ENCODE measurements around the gene CACNB2. TPM values are rescaled to one million over a fixed set of nuclear protein-coding genes. Genes with fewer than 3 reads are reported as not detected.
"Not testable (repeated sequence)": the region's sequence is repeated elsewhere in the genome, so short reads cannot be mapped to it uniquely, and the experiment has no call there.

CACNB2 gene
- total RNA-seq, 2 donors from 2014 or later, result 16.8 to 21.6 TPM

DNA sequence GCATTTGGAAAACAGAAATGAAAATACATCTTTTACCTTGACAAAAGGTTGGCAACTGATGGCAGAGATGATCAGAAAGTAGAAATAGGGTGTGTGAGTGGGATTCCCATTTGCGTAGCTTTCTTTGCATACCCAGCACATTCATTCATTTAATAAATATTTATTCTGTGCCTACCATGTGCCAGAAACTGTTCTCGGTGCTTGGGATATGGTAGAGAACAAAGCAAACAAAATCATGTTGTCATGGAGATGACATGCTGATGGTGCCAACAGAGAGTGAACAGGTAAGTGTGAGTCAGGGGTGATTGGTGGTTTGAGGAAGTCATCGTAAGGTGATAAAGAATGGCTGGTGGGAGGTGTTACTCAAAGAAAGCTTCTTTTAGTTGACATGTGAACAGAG is 45.4 kb downstream of the CACNB2 start:
- no peak for DNase-seq (ENCODE audit: low spot score)
- intact Hi-C loops (cut with DNase I), result no loop called here

DNA sequence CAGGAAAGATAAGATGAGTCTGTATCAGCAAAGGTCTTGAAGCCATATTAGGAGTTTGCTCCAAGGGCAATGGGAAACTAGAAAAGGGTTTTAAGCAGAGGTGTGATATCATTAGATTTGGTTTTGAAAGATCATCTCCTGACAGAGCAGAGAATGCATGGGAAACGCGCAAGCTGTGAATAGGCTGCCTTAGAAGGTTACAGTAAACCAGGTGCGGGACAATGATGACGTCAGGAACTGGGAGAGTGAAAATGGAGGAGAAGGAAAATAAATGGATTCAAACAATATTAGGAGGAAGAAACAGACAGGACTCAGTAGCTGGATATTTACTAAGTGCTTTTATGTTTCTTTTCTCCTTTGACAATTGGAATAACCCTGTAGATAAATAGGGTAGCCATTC is 50.6 kb downstream of the CACNB2 start:
- intact Hi-C loops (cut with DNase I), result loop anchor here in 1 of 2 donors (10.0 kb wide), 1 partner anchor 46 kb away; the partner anchor contains the start of gene CACNB2
- DNase-seq (ENCODE audit: low spot score), result no peak

DNA sequence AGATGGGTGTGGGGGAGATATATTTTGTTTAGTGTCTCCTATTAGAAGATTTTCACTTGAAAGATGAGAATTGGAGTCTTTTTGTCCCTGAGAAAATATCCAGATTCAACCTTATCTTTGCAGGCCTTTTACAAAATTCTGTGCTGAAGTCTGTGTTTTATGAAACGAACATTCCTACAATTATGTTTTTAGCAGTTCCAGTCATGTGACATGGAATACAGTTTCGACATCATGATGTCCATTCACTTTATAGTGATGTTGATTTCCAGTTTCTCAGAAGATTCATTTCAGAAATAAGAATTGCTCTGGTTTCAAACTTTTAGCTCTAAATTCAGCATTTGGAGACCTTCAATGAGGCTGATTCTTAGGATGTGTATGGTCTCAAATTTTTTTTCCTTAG is 54.4 kb downstream of the CACNB2 start:
- intact Hi-C loops (cut with DNase I), result loop anchor here in 1 of 2 donors (10.0 kb wide), 1 partner anchor 50 kb away; the partner anchor contains the start of gene CACNB2

DNA sequence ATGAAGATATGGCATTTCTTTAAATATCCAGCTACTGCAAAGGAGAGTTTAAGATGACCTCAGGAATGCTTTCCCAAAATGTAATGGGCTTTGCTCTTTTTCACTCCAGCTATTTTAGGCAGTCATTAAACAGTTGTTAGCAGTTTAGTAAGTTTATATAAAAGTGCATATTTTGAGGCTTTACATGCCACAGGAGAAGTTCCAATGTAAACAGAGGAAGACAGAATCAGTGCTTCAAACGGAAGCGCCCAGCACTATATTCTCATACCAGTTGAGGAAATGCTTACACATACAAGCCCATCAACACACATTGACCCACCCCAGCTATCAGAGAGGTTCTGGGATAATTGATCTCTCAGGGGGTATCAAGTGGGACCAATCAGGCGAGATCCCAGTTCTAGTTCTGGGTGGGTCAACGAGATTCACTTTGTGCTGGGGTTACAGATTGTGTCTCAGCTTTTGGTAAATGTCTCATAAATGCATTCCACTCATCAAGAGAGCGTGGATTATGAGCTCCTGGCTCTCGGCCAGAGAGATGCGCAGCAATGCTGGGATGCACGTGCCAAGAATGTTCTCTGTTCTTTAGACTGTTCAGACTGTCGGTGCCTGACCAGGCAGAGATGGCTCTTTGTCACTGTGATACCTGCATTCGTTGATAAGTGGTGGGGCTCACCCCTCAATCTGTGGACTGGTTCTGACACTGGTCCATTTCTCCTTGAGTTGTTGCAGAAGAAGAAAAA is 55.0 kb downstream of the CACNB2 start:
- intact Hi-C loops (cut with DNase I), result loop anchor here in 1 of 2 donors (10.0 kb wide), 1 partner anchor 50 kb away; the partner anchor contains the start of gene CACNB2
- no peak for DNase-seq (ENCODE audit: low spot score)

More for the DNA sequence above, 54.4 kb downstream of the CACNB2 start:
- DNase-seq (ENCODE audit: low spot score), result no peak

DNA sequence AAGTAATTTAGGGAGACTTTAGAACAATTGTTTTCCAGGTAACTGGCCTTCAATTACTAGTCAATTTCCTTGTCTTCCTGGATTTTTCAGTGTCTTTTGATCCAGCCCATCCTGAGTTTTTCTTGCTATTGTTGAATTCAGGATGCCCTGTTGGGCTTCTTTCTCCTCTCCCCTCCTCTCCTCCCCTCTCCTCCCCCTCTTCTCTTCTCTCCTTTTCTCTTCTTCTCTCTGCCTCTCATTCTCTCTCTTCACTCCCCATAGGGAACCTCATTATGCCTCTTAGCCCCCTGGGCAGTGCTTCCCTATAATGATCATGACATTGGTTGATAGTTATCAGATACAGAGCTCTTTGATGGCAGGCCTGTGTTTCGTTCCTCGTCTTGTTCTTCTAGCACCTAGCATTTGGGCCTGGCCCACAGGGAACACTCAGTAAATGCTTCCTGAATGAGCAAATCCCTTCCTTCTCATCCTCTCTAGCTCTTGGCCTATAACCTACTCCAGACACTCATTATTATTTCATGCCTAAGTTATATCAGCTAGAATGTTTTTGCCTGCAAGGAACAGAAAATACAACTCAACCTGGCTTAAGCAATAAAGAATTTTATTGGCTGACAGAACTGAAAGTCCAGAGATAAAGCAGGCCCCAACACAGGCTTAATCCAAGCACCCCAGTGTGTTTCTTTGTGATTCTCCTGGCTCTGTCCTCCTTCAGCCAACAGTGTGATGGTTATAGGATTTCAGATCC is 56.8 kb downstream of the CACNB2 start:
- intact Hi-C loops (cut with DNase I), result loop anchor here in 1 of 2 donors (10.0 kb wide), 1 partner anchor 52 kb away; the partner anchor contains the start of gene CACNB2
- DNase-seq (ENCODE audit: low spot score), result no peak

DNA sequence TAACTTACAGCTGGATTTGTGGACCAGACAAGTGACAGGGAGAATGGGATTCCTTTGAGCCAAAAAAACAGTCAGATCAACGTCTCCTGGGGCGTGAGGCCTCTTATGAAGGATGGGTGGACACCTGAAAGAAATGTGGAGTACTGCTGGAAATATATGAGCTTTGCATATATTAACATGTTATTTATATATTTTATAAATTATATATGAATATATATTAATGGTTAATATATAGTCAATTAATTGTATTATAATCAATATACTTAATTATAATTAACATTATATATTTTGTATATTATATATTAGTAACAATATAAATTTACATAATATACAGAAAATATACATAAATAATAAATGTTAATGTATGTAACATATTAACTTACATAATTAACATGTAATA is 57.5 kb downstream of the CACNB2 start:
- DNase-seq (ENCODE audit: low spot score), result no peak
- intact Hi-C loops (cut with DNase I), result loop anchor here in 1 of 2 donors (10.0 kb wide), 1 partner anchor 53 kb away; the partner anchor contains the start of gene CACNB2

DNA sequence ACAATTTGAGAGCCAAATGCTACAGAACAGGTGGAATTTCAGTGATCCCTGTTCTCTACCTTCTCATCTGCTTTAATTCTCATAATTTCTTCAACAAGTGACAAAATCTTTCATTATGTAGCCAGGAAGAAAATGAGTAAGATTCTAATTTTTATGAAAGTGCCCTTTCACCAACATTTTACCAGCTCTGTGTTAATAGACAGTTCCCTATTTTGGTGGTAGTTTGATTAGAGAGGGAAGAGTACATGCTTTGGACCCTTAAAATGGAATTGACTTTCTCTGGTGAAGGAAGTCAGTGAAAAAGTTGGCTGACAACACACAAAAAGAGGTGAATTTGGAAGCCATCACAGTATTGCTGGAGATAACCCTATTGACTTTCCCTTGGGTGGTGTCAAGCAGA is 61.7 kb downstream of the CACNB2 start:
- no peak for DNase-seq (ENCODE audit: low spot score)
- intact Hi-C loops (cut with DNase I), result no loop called here

DNA sequence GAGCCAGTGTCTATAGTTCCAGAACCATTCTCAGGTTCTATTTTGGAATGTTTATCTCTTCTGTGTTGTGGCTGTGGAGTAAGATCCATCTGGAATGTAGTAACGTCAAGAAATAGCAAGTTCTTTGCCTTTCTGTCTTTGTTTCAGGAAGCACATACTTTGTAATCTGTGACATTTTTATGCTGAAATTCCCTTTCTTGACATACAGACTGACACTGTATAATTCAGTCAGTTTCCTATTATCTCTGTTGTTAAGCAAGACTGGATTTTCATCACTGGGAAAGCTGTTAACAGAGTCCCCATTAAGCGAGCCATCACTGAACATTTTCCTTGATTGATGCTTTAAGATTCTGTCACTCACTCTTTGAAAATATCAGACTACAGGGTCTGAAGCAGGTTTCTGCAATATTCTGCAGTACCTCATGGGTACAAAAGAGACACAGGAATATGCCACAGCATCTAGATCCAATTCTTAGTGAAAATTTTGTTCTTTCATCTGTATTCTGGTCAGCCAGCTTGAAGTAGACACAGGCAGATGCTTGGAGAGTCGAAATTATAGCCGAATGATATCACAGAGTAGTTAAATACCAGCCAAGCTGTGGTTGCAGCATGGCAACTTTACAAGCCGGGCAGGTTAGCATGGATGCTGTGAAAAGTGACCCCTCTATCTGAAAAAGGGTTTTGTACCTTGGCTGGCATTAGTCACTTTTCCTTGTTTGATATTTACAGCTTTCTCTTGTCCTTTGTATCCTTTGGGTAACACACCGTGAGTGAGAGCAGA is 62.6 kb downstream of the CACNB2 start:
- DNase-seq (ENCODE audit: low spot score), result no peak
- intact Hi-C loops (cut with DNase I), result no loop called here

DNA sequence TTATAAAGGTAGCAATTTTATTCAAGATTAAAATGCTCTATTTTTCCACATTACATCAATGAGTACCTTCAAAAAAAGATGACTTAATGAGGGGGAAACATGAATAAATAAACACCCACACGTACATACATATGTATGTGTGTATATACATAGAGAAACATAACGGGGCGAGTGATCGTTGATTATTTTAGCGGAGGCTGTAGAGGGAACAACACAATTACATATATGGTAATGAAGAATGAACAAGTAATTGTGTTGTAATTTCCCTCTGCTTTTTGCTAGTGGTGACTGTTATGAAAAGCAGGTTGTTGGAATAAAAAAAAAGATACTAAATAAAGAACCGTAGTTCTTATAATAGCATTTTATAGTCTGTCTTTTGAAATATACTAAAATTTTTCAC is 63.2 kb downstream of the CACNB2 start:
- intact Hi-C loops (cut with DNase I), result no loop called here
- DNase-seq (ENCODE audit: low spot score), result no peak

DNA sequence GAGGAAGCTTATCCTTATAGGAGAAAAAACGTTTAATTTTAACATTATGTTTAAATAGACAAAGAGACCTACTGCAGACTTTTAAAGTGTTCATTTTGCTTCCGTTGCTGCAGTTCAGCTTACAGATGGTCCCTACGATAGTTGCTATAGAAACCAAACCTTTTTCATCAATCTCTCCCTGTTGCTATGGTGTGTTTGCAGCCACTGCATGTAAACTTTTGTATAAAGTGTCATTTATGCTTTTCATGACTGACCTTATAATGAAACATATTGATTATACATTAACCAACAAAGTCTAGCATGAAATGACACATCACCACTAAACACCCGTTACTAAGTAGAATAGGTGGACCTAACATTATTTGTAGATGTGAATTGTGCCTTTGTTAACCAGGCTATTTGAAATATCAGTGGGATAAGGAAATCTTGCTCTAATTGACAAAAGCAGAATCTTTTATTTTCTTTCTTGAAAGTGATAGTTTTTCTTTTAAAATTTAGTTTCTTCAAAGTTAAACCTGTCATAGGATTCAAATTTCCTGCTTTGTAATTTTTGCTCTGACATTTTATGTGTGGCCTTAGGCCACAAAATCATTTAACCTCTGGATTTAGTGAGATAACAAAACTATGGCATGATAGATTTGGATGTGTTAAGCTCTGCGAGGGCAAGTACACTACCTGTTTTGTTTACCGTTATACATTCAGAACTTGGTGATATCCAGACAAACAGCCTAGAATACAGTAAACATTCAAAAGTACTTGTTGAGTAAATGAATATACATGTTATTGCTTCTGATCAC is 64.0 kb downstream of the CACNB2 start:
- intact Hi-C loops (cut with DNase I), result no loop called here
- DNase-seq (ENCODE audit: low spot score), result no peak

DNA sequence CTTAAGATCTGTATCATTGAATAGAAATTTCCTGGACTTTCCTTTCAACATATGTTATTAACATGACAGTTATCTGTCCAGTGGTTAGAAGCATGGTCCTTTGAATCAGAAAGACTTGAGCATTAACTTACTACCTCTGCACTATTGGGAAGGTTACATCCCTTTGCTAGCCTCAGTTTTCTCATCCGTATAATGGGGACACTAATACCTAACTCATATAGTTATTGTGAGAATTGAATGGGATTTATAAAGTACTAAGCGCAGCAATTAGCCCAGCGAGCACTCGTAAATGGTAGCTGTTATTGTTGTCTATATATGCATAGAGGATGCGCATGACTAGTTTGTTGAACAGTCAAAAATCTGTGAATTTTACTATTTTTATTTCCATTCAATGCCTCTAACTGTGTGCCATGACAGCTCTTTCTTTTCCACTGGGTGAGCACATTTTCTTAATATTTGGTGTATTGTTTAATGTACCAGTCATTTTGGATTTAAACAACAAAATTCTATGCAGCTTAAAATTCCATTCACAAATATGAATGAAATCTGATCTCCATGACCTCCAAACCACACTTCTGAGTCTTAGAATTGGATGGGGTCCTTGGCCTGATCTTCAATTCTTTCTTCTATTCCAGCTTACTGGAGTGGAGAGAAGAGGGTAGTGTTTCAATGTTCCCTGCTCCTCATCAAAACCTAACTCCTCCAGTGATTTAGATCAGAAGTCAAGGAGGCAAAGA is 65.0 kb downstream of the CACNB2 start:
- intact Hi-C loops (cut with DNase I), result no loop called here
- DNase-seq (ENCODE audit: low spot score), result no peak

DNA sequence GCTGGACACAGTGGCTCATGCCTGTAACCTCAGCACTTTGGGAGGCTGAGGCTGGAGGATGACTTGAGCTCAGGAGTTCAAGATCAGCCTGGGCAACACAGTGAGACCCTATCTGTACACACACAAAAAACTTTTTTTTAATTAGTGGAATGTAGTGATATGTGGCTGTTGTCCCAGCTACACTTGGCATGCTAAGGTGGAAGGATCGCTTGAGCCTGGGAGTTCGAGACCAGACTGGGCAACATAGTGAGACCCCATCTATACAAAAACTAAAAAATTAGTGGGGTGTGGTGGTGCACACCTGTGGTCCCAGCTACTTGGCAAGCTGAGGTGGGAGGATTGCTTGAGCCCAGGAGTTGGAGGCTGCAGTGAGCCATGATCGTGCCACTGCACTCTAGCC is 68.0 kb downstream of the CACNB2 start:
- DNase-seq (ENCODE audit: low spot score); intact Hi-C loops (cut with DNase I): not testable (repeated sequence)

DNA sequence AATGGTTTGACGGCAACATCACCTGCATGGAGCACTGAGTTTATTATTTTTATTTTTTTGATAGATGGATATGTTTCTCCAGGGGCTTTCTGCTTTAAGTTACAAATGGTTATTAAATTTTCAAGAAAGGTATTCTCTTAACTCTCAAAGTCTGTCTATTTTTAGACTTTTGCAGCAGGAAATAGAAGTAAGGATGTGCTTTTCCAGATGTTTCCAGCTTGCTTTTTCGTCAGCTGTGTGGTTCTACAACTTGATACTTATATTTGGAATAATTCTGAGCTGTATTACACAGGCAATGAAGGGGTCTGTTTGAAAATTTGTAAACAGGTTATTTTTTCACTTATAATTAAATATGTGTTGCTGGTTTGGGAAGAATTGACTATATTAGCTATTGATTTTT is 69.0 kb downstream of the CACNB2 start:
- intact Hi-C loops (cut with DNase I), result no loop called here
- DNase-seq (ENCODE audit: low spot score), result no peak

DNA sequence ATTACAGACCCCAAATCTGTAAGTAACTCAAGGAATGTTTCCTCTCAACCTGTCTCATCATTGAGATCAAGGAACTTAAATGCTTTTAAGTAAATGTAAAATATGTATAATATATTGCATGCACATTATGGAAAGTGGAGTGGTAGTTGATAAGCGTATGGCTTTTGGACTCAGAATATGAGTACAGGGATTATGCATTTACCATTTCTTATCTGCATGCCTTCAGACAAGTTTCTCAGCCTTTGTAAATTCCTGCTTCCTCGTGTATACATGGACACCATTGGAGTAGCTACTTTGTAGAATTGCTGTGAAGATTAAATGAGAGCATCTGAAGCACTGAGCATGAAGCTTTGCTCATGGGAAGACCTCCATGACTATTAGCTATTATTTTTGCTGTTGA is 70.5 kb downstream of the CACNB2 start:
- intact Hi-C loops (cut with DNase I), result loop anchor here in 1 of 2 donors (10.0 kb wide), 1 partner anchor 66 kb away; the partner anchor contains the start of gene CACNB2
- no peak for DNase-seq (ENCODE audit: low spot score)

DNA sequence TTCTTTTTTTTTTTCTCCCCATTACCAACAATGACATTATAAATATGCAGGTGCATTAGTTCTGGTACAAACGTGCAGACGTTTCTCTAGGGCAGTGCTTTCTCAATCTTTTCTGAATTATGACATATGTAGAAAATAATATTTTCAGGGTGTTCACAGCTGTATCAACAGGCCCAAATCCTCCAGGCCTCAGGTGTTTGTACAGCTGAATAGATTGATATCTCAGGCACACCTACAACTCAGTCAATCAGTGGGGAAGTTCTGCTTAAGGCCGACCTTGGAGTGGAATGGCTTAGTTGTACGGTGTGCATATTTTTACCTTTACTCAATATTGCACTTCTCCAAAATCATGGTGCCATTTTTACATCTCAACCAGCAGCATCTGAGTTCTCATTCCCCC is 71.6 kb downstream of the CACNB2 start:
- intact Hi-C loops (cut with DNase I), result loop anchor here in 1 of 2 donors (10.0 kb wide), 1 partner anchor 67 kb away; the partner anchor contains the start of gene CACNB2
- DNase-seq (ENCODE audit: low spot score), result no peak

DNA sequence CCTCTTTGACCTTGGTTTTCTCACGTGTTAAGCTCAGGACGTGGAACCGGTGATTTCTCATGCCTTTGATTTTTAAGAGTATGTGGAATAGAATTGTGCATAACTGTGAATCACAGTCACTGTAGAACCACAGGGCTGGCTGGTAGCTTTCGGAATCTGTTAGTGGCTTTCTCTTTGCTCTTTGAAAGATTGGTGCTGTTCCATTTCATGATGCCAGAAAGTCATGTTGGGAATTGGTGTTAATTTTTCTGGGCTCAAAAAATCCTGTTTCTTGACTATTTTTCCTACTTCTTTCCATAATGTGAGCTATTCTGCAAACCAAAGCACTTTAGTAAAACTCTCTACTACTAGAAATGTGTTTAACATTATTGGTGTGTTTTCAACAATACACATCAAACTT is 73.0 kb downstream of the CACNB2 start:
- DNase-seq (ENCODE audit: low spot score), result no peak
- intact Hi-C loops (cut with DNase I), result loop anchor here in 1 of 2 donors (10.0 kb wide), 1 partner anchor 68 kb away; the partner anchor contains the start of gene CACNB2

DNA sequence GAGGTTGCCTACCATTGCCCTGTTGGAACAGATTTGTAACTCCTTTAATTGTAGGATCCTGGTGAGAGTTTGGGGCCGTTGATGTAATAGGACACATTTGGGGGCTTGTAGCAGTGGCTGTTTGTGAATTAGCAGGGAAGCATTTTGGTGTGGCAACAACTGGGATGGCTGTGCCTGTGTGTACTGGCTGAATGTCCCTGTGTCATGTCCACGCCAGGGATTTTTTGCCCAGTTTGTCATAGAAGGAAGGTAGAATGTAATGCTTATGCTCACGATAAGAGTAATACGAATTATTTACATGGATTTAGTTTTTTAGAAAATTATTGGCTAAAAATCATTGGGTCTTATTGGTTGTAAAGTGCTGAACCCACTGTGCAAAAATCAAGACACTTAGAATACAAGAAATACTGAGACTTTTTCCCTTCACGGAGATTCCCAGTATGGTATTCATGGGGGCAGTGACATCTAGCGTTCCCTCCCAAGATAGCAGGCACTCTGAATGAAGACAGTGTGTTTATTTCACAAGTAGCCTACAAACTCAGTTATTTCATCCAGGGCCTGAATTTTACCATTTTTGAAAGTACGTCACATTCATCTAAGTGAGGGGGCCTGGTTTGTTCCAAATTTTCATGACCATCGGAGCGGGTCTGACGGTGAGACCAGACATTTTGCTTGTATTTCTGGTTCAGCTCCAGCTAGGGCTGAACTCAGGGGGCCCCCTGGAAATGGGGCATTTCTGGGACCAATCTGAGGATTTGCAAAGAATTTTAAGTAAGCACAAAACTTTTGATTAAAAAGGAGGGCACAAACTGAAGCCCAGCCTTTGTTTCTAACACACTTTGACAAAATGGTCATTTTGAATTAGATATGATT is 74.7 kb downstream of the CACNB2 start:
- intact Hi-C loops (cut with DNase I), result loop anchor here in 1 of 2 donors (10.0 kb wide), 1 partner anchor 70 kb away; the partner anchor contains the start of gene CACNB2
- DNase-seq (ENCODE audit: low spot score), result no peak

All from posterior vena cava (tissue), 2 donors.